ENCODE data around the gene WEE2. TPM values are rescaled to one million over a fixed set of nuclear protein-coding genes. Genes with fewer than 3 reads are reported as not detected.
"Not testable (repeated sequence)": the region's sequence is repeated elsewhere in the genome, so short reads cannot be mapped to it uniquely, and the experiment has no call there.

WEE2 gene
- total RNA-seq, 2 donors from 2014 or later, result not detected

DNA sequence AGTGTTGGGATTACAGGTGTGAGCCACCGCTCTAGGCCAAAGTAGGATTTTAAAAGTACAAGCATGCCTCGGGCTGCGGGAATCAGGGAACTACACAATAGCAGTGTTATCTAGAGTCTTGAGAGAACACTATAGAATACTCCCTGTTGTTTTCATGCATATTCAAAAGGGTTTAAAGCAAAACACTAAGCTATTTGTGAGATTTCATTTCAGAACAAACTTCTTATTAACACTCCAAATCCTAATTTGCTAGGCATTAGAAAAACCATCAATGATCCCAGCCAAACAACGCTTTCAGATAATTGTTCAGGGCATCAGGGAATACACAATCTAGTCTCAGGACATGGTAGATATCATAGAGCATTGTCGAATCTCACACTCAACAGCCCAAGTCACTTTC is 20.1 kb upstream of the WEE2 start:
- intact Hi-C loops (cut with DNase I, micrococcal nuclease), result no loop called here
- ATAC-seq (no peak), DNase-seq (no peak)

- ATAC-seq; intact Hi-C loops (cut with DNase I, micrococcal nuclease); DNase-seq: not testable (repeated sequence)
These were observed 18.9 kb upstream of the WEE2 start for GRCh38 chr7:141689072-141689825.

DNA sequence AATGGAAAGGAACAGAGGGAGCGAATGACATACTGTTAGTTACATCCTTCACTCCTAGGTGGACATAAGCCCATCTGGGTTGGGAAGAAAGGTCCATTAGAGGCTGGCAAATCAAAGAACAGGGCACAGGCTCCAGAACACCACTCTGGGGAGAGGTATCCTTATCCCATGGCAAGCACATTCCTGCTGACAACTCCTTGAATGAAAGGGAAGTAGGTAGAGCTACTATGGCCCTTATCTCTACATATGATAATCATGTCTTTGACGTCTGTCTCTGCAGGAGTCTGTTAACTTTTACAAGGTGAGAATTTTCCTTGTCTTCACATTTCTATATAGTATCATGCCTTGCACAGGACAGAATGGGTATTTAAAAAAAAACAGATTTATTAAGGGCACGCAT is 16.6 kb upstream of the WEE2 start:
- DNase-seq (no peak), ATAC-seq (no peak)
- intact Hi-C loops (cut with DNase I, micrococcal nuclease), result no loop called here

DNA sequence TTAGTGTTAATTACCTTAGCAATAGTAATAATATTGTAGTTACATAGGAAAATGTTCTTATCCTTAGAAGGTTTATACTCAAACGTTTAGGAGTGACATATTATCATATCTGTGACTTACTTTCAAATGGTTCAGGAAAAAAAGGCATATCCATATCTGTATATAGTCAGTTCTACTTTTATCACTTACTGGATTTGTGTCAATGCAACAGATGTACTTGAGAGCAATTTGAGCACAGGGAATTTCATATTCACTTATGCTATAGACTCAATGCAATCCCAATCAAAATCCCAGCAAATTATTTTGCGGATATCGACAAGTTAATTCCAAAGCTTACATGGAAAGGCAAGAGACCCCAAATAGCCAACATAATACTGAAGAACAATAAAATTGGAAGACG is 16.2 kb upstream of the WEE2 start:
- DNase-seq, result no peak
- ATAC-seq, result no peak
- intact Hi-C loops (cut with DNase I, micrococcal nuclease), result no loop called here

- no peak for ATAC-seq
- DNase-seq, result no peak
- intact Hi-C loops (cut with DNase I, micrococcal nuclease), result no loop called here
These were observed 15.1 kb upstream of the WEE2 start for GRCh38 chr7:141693082-141693481.

- DNase-seq (peak; percentile 51 to 53), ATAC-seq (peak; percentile 87)
- intact Hi-C loops (cut with DNase I, micrococcal nuclease), result no loop called here
These were observed 12.3 kb upstream of the WEE2 start for GRCh38 chr7:141695803-141696289.

DNA sequence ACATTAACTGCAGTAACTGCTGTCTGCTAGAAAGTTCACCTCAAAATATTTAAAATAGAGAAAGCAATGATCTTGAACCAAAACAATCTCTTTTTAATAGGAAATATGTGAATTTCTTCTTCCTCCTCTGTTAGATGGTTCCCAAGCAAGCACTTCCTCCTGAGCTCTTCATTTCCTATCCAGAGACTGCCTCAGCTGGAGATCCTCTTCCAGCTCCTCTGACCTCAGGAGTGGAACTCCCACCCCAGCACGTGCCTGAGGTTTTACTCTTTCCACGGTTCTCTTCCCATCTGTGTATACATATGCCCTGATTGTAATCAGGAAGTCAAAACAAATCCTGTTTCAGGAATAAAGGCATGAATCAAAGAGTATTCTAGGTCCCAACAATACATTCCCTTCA is 11.8 kb upstream of the WEE2 start:
- DNase-seq, result no peak
- intact Hi-C loops (cut with DNase I, micrococcal nuclease), result no loop called here

DNA sequence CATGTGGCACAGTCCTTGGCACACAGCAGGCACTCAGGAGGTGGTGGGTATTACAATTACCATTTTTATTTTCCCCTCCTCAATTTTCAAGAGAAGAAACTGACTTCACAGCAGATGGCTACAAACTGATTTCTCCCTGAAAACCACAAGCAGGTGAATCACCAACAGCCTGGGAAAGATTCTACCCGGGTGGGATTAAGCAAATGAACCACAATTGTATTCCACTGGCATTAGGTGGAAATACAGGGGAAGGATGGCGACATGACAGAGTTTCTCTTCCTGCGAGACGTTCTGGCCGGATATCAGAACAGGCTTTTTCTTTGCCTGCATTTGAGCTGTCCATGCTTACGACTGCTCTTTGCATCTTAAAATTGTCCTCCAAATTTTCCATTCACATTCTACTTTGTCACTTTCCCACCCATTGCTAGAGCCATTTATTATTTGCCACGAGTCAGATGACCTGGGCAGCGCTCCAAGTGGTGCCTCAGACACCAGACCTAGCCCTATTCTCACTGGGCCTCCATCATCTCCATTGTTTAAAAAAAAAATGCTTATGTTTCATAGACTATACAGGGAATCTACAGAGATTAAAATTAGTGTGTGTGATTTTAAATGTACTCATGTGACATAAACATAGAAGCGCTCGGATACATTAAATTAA is 10.8 kb upstream of the WEE2 start:
- intact Hi-C loops (cut with DNase I, micrococcal nuclease), result no loop called here
- ATAC-seq (no peak), DNase-seq (no peak)

More for the DNA sequence above, 11.8 kb upstream of the WEE2 start:
- ATAC-seq, result peak; percentile 27

DNA sequence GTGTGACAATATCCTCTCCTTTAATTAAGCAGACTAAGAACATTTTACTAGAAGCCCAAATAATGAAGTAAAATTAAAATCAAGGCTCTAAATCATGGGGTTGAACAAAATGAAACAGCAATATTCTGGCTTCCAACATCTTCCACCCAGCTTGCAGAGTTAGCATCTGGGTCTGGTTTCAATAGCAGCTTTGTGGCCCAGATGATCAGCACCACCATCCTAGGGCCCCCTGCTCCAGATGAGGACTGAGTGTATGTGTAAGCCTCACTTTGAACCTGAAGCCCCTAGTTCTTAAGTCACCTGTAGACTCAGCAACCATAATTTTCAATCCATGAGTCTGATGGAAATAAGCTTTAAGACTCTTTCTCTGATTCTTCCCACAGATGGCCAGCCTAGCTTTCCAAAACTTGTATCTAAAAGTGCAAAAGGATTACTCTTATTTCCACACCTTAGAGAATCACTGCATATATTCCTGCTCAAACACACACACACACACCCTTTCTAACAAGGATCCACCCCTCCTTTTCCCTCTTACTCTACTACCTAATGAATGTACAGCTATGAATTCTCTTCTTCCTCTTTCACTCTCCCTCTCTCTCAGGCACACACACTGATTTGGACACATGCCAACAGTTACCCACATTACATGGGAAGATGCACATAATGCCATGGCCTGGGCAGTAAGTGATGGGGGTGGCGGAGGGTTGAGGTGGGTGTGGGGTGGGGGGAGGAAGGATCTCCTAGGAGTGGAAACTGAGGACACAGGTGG is 9.7 kb upstream of the WEE2 start:
- no peak for DNase-seq

DNA sequence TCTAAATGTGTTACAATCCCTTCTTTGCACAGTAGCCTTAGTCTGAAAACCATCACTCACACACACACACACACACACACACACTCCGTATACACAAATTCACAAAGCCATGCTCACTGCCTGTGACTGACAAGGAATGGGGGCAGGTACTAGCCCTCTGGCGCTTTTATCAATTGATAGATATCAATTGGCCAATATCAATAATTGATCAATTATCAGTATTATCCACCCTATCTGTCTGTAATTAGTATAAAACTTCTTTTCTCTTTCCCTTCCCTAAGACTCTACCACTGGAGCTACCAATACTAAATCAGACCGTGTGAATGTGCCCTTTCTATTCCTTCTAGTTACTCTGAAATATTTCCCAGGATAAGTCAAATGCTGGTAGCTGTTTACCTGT is 8.3 kb upstream of the WEE2 start:
- intact Hi-C loops (cut with DNase I, micrococcal nuclease), result no loop called here
- DNase-seq, result no peak
- ATAC-seq, result no peak

More for the DNA sequence above, 9.7 kb upstream of the WEE2 start:
- peak; percentile 26 for ATAC-seq
- intact Hi-C loops (cut with DNase I, micrococcal nuclease), result no loop called here

GRCh38 chr7:141700296-141700847 is 7.8 kb upstream of the WEE2 start:
- no peak for ATAC-seq

GRCh38 chr7:141700848-141701371 is 7.2 kb upstream of the WEE2 start:
- intact Hi-C loops (cut with DNase I, micrococcal nuclease), result no loop called here
- ATAC-seq (no peak), DNase-seq (peak in 1 of 2 donors; percentile 16)

More at GRCh38 chr7:141700296-141700847, 7.8 kb upstream of the WEE2 start:
- DNase-seq, result no peak
- intact Hi-C loops (cut with DNase I, micrococcal nuclease), result no loop called here

DNA sequence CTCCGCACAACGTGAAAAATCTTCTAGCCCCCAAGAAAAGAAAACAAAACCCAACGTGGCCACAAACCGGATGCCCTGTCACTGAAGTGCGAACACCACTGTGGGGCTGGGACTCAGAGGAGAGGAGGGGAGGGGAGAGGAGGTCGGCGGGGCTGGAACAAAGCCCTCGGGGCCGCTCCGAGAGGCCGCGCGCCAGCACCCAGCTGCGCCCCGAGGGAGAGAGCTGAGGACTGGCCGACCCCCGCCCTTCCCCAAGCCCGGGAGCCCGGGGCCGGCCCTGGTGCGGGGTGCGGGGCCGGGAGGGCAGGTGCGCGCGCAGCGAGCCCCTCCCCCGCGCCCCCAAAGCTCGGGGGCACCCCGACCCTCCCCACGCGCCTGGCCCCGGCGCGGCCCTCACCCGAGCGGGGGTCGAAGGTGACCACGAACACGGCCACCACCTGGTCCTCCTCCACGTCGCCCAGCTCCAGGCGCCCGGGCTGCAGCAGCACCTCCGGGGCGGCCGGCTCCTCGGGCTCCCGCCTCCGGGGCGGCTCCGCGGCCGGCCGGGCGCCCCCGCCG is 6.6 kb upstream of the WEE2 start:
- intact Hi-C loops (cut with DNase I, micrococcal nuclease), result no loop called here
- DNase-seq, result peak; percentile 41 to 66
- ATAC-seq, result peak; percentile 46

DNA sequence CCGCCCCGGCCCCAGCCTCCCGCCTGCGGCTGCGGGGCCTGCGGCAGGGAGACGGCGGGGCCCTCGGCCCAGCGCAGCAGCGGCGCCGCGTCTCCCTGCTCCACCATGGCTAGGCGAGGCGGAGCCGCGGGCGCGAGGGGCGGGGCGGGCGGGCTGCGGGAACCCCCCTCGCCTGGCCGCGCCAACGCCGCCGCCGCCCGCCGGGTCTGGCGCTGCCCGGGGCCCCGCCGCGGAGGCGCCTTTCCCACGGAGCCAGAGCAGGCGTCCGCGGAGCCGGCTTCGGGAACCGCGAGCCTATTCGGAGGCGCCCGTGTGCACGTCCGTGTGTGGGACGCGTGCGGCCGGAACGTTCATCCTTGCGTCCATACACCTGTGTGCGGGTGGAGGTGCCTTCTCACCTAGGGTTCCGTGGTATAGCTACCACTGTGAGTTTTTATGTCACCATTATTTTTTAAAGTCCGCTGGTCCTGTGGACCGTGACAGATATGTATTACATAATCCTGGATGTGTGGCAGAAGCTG is 6.0 kb upstream of the WEE2 start, which contains the start of gene DENND11:
Gene DENND11, minus strand, starts transcription at position 120 of the 521 bp plus-strand sequence. Its CDS starts 13 bp downstream, at position 107.
- intact Hi-C loops (cut with DNase I, micrococcal nuclease), result no loop called here
- ATAC-seq (peak; percentile 72), DNase-seq (peak in 1 of 2 donors; percentile 65)

DNA sequence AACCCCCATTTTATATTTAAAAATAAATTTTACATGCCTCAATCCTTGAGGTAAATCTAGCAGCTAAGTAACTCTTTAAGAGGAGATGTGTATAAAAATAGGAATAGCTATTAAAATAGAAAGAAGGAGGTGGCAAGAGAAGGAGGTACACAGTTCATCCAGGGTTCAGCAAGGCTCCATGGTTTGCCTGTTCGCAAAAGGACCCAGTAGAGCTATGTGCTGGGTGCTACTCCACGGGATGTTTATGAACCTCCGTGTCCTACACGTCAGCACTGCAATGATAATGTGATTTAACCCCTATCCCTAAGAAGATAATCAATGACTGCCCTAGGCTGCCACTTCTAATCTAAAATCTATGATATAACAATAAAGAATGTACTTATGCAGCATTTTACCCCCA is 5.3 kb upstream of the WEE2 start:
- ATAC-seq, result no peak
- intact Hi-C loops (cut with DNase I, micrococcal nuclease), result no loop called here

DNA sequence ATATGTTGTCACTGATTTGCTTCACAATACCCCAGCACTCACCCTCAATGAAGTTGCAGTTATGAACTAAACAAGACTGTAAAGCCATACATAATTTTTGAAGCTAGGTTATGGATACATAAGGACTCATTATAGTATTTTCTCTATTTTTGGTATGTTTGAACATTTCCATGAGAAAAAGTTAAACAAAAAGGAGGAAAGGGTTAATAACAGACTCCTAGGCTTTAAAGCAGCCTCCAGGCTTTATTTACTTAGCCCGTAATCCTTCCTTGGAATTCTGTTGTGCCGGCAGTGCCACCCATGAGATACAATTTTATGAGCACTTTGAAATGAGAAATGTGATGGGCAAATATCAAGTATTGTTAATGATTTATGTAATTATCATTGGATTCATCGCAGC is 4.0 kb upstream of the WEE2 start:
- ATAC-seq (no peak), DNase-seq (no peak)
- intact Hi-C loops (cut with DNase I, micrococcal nuclease), result no loop called here

More for the DNA sequence above, 5.3 kb upstream of the WEE2 start:
- DNase-seq, result no peak

DNA sequence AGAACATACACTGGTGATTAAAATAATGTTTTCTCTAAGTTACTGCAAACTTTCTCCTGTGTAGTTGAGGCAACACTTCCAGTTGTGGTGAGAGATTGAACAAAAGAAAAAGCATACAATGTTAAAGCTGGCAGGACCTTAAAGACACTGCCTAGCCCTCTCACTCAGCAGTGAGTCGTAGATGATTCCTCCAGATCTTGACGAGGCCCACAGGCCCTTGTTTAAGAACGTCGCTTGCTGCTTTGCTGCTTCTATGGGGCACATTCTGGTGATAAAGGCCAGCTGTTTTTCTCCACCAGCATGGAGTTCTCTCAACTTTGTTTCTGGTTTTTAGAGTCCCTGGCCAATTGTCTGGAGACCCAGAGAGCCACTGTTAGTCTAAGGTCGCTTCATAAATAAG is 3.4 kb upstream of the WEE2 start:
- ATAC-seq (no peak), DNase-seq (no peak)
- intact Hi-C loops (cut with DNase I, micrococcal nuclease), result no loop called here

Data from left colon (tissue), 2 donors.